WI38 (cell line): Measurements from ENCODE around the gene TENM4.

ENCODE experiments used
- H3K4me3 ChIP-seq: 2 replicates; pipeline ENCODE4 v1.5.1; 2011; ENCODE audit warnings: low read depth, mild to moderate bottlenecking, control low read depth, low read length
- TF ChIP-seq, protein P1 (sequence below): IDR thresholded peaks from 2 replicates; pipeline ENCODE4 v1.5.1; 2012; ENCODE audit warnings: low read depth, mild to moderate bottlenecking, control low read depth, low read length

The TENM4 gene

DNA sequence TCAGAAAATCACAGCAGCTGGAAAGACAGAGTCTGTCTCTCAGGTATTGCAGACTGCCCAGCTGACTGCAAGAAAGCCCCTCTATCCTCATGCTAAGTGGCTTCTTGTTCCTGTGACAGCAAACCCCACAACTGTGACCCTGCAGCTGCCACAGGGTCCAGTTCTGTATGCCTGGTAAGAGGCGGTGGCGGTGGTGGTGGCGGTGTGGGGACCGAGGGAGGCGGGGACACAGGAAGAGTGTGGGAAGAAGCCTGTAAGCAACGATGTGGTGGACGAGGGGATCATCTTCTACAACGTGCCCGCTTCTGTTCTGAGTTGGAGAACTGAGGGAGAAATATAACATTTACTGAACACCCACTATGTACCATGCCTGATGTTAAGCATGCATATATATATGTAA lies 112.4 kb downstream of the TENM4 start:
- TF ChIP-seq, protein P1, sequence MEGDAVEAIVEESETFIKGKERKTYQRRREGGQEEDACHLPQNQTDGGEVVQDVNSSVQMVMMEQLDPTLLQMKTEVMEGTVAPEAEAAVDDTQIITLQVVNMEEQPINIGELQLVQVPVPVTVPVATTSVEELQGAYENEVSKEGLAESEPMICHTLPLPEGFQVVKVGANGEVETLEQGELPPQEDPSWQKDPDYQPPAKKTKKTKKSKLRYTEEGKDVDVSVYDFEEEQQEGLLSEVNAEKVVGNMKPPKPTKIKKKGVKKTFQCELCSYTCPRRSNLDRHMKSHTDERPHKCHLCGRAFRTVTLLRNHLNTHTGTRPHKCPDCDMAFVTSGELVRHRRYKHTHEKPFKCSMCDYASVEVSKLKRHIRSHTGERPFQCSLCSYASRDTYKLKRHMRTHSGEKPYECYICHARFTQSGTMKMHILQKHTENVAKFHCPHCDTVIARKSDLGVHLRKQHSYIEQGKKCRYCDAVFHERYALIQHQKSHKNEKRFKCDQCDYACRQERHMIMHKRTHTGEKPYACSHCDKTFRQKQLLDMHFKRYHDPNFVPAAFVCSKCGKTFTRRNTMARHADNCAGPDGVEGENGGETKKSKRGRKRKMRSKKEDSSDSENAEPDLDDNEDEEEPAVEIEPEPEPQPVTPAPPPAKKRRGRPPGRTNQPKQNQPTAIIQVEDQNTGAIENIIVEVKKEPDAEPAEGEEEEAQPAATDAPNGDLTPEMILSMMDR: no peak
- H3K4me3 ChIP-seq: no peak overlapping the region

DNA sequence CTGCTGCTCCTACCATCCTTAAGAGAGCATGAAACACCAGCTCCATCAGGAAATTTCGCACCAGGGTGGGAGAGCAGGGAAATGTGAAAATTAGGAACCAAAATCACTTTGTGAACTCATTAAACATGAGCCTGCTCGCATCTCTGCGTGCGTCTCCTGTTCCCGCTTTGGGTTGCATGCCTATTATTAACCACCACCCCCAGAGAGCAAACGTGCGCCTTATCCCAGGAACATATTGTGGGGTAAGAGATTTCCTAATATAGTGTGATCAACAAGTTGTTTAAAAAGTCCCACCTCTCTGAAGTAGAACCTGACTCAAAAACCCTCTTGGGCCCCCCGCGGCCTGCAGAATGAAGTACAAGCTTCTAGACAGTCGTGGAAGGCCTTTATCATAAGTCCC lies 115.0 kb downstream of the TENM4 start:
- TF ChIP-seq, protein P1: no peak
- no peak overlapping the region for H3K4me3 ChIP-seq

DNA sequence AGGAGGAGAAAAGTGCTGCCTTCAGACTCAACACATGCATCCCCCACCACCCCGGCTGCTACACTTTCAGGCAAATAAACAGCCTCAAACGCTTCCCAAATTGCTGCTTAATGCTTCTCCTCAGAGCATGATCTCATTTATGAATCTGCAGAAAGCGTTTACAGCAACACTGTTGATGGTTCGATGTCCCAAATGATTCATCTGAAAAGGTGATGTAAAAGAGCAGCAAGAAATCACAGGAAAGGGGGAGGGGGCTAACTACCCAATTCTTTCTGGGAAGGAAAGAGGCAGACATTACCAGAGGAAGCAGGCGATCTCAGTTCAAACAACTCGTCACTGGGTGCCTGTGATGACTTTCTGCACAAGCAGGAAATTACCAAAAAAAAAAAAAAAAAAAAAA lies 119.6 kb downstream of the TENM4 start:
- TF ChIP-seq, protein P1: no peak
- no peak overlapping the region for H3K4me3 ChIP-seq

DNA sequence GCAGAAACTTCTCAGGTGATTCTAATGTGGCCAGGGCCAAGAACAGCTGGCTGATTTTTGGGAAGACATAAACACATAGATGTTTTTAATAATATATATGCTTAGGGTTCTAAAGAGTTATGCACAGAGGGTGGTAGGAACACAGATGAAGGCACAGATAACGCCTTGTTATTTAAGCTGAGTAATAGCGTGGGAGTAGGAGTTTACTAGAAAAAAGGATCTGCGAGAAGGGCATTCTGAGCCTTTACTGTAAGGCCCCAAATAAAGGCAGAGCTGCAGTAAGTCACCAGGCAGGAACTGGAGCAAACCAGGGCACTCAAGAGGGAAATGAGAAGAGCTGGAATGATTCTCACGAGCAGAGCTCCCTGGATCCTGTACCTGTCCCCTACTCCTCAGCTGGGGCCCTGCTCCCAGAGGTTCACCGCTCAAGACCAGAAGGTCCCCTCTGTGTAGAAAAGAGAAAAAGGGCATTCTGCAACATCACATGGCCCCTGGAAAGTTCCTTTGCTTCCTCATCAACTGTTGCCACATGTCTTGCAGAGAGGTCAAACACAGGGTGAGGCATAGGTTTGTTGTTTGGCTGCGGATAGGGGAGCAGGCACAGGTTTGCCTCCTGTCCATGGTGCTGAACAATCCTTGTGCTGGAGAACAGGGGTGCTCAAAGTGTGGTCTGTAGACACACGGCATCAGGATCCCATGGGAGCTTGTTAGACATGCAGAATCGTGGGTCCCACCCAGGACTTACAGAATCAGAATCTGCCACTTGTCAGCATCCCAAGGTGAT lies 125.7 kb downstream of the TENM4 start:
- no peak overlapping the region for H3K4me3 ChIP-seq
- TF ChIP-seq, protein P1: no peak

DNA sequence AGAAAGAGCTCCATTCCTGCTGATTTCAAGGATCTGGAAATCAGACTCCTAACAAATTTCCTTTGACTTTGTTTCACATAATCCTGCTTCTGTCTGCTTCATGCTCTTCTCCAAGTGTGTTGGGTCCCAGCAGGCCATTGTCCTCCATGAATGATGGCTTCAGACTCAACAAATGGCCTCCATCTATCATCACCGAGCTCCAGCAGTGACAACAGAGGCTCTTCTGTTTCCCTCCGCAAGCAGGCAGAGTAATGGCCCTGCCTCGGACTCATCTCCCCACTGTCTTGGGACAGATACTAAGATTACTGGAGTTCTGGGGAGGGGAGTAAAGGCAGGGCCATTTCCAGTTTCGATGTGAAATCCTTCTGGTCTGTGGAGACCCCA lies 127.3 kb downstream of the TENM4 start:
- TF ChIP-seq, protein P1: no peak
- no peak overlapping the region for H3K4me3 ChIP-seq

DNA sequence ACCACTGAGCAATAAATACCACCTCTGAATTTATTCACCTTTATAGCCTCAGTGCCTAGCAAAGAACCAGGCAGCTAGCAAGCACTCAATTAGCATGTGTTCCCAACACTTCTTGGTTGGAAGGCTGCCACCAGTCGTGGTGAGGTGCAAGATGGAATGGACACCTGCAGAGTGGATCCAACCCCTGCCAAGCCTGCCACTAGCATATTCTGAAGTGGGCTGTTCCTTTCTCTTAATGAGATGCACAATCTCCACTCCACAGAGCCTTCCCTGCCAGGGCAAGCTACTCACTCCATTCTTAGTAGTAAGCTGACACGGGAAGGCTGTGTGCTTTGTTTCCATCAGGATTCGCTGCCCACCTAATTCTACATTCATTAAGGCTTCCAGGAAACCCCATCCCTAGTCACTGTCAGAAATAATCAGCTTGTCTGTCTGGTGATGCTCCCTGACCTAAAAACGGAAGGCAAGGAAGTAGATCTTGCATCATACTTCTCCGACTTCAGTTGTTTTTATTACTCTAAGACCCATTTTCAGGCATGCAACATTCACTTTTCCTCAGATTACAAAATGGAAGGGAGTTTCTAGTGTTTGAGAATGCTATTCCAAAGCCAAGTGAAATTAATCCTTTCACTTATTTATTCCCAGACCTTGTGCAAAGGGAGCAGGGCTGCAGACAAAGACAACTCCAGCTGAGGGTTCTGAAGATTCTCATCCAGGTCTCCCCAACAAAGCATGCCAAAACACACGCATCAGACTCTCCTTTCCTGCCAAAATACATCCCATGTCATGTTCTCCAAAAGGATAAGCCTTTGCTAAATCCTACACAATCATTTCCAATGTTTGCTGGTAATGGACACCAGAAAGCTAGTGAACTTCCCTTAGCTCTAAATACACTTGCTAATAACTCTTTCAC lies 128.0 kb downstream of the TENM4 start:
- TF ChIP-seq, protein P1: no peak
- H3K4me3 ChIP-seq: no peak overlapping the region

DNA sequence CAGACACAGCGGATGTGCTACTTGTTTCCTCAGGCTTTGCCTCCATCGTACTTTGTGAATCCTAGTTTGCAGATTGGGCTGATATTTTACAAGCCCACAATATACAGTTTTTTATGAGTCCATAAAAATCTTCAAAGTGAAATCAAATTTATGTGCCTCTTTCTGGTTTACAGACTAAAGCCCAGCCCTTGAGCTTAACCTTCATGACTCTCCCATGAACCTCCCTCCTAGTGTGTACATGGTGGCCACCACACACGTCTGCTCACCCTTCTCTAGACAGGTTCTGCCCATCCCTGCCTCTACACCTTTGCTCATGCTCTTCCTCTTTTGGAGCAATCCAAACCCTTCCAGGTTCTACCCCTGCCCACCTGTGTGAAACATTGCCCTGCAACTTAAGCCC lies 129.4 kb downstream of the TENM4 start:
- no peak overlapping the region for H3K4me3 ChIP-seq
- TF ChIP-seq, protein P1: no peak
